Astrocyte of the spinal cord (primary cell): ENCODE measurements around the gene PIGQ.

ENCODE experiments used
- DNase-seq: peaks from one replicate; pipeline ENCODE4 v3.0.0; 2011; ENCODE audit warnings: low read depth, low spot score
- H3K4me3 ChIP-seq: 2 replicates; pipeline ENCODE4 v1.5.1; 2011; ENCODE audit warnings: low read depth, mild to moderate bottlenecking, low read length, moderate library complexity
- CTCF ChIP-seq: IDR thresholded peaks from 2 replicates; pipeline ENCODE4 v1.5.1; 2012; ENCODE audit warnings: low read depth, mild to moderate bottlenecking, low read length, inconsistent platforms
- in situ Hi-C: cut with HindIII; loops from 2 replicates; pipeline ENCODE4 v1.10.0; 2017; ENCODE audit warnings: low sequenced_read_pairs

PIGQ gene

GRCh38 chr16:629833-630248 lies 60.1 kb downstream of the PIGQ start:
- no peak for DNase-seq
- TF ChIP-seq CTCF = no peak
- no peak overlapping the region for H3K4me3 ChIP-seq
- in situ Hi-C loops = no loop called here

- H3K4me3 ChIP-seq = no peak overlapping the region
- DNase-seq = no peak
- in situ Hi-C loops = no loop called here
- TF ChIP-seq CTCF = no peak
Observed at GRCh38 chr16:630249-630814, 60.6 kb downstream of the PIGQ start.

- in situ Hi-C loops = no loop called here
- no peak for DNase-seq
- no peak for TF ChIP-seq CTCF
- H3K4me3 ChIP-seq = no peak within 1 kb of the TSS
Observed at GRCh38 chr16:630815-631405, 61.1 kb downstream of the PIGQ start, which contains the start of gene WFIKKN1. Gene WFIKKN1 (plus strand): TSS chr16:630985. CDS start chr16:631254, 269 bp downstream.

GRCh38 chr16:631808-632358 lies 62.1 kb downstream of the PIGQ start:
- in situ Hi-C loops = no loop called here
- no peak for DNase-seq
- no peak overlapping the region for H3K4me3 ChIP-seq
- TF ChIP-seq CTCF = no peak

- no peak for TF ChIP-seq CTCF
- DNase-seq = no peak
- H3K4me3 ChIP-seq = no peak overlapping the region
- in situ Hi-C loops = no loop called here
Observed at GRCh38 chr16:632486-633335, 62.9 kb downstream of the PIGQ start.

- TF ChIP-seq CTCF = no peak
- in situ Hi-C loops = no loop called here
- H3K4me3 ChIP-seq = no peak overlapping the region
- no peak for DNase-seq
Observed at GRCh38 chr16:633336-634050, 63.7 kb downstream of the PIGQ start.
